MCF 10A (cell line): ENCODE results near the gene OLFML2A. TPM values are rescaled to one million over a fixed set of nuclear protein-coding genes. Genes with fewer than 3 reads are reported as not detected.
A peak's percentile ranks its signal among the peaks of the same experiment; 100 is the strongest.
"Not testable (repeated sequence)": the region's sequence is repeated elsewhere in the genome, so short reads cannot be mapped to it uniquely, and the experiment has no call there.

Experiments
- BruUV-seq: library from RNA; stranded (reverse); fragments of 400-500 nt; replicated peaks from 2 replicates; lab custom pipeline; 2021; lab: Mats Ljungman, UMichigan
- CTCF ChIA-PET: fragments of 300-600 bp; sonication (Branson Sonifier 250); formaldehyde crosslinking; extraction: SDS; loops from one replicate; lab custom pipeline; 2021; ENCODE audit warnings: antibody characterized with exemption, inconsistent platforms; lab: Yijun Ruan, JAX
- POLR2A ChIA-PET: fragments of 300-600, 350-650 bp; sonication (Branson Sonifier 250); formaldehyde crosslinking; extraction: SDS; loops from one replicate; lab custom pipeline; 2020; ENCODE audit warnings: antibody characterized with exemption, inconsistent platforms; lab: Yijun Ruan, JAX
- DNase-seq: peaks from one replicate; pipeline ENCODE4 v3.0.0-alpha.2; 2018; ENCODE audit not compliant: unreplicated experiment
- H3K27ac Mint-ChIP-seq: one replicate; pipeline ENCODE4 v1.8.0; 2022; ENCODE audit warnings: mild to moderate bottlenecking, low read depth, mixed read lengths; ENCODE audit not compliant: unreplicated experiment
- H3K27me3 Mint-ChIP-seq: one replicate; pipeline ENCODE4 v1.8.0; 2022; ENCODE audit warnings: mixed read lengths; ENCODE audit not compliant: insufficient read depth, unreplicated experiment
- H3K36me3 Mint-ChIP-seq: one replicate; pipeline ENCODE4 v1.8.0; 2022; ENCODE audit warnings: mild to moderate bottlenecking, moderate library complexity, mixed read lengths; ENCODE audit not compliant: insufficient read depth, unreplicated experiment
- H3K4me1 Mint-ChIP-seq: one replicate; pipeline ENCODE4 v1.8.0; 2022; ENCODE audit warnings: mixed read lengths; ENCODE audit not compliant: insufficient read depth, unreplicated experiment
- H3K4me3 Mint-ChIP-seq: one replicate; pipeline ENCODE4 v1.8.0; 2022; ENCODE audit warnings: mild to moderate bottlenecking, moderate library complexity, mixed read lengths; ENCODE audit not compliant: unreplicated experiment
- H3K9me3 Mint-ChIP-seq: one replicate; pipeline ENCODE4 v1.8.0; 2022; ENCODE audit warnings: mixed read lengths; ENCODE audit not compliant: unreplicated experiment
- CTCF ChIP-seq: fragments of 200-600 bp; IDR thresholded peaks from one replicate; pipeline ENCODE4 v1.8.0; 2022; ENCODE audit warnings: antibody characterized with exemption, mild to moderate bottlenecking; ENCODE audit not compliant: unreplicated experiment
- intact Hi-C: fragments of 100-400 bp; cut with micrococcal nuclease; formaldehyde crosslinking; loops from 2 replicates; pipeline ENCODE4 v1.14.1; 2022
- total RNA-seq: library from RNA; stranded (reverse); gene quantifications from 2 replicates; pipeline ENCODE4 v1.2.3, GENCODE V29; 2022

Gene OLFML2A
- total RNA-seq, 1 experiment from 2014 or later = 0.21 TPM

- no TSS peak for BruUV-seq
- ChIA-PET CTCF (interaction anchor here (0.6 to 29.4 kb wide), 10 partner anchors 13 to 408 kb away, joined by 3 to 927 read pairs (median 4); partner anchors contain the start of genes NR6A1, OLFML2A and WDR38), POLR2A (interaction anchor here (2.1 kb wide), 1 partner anchor 22 kb away, joined by 6 read pairs; no protein-coding TSS in a partner anchor)
- intact Hi-C loops = no loop called here
- H3K9me3 Mint-ChIP-seq = no peaks in the 10 kb centered on the region
- no peak overlapping the region for H3K27ac Mint-ChIP-seq
- no peak for DNase-seq
- TF ChIP-seq CTCF = peak; percentile 28
- no peaks in the 10 kb centered on the region for H3K36me3 Mint-ChIP-seq
- H3K4me3 Mint-ChIP-seq = no peak overlapping the region
- no peaks in the 10 kb centered on the region for H3K27me3 Mint-ChIP-seq
- H3K4me1 Mint-ChIP-seq = peaks cover 5% of the 10 kb centered on the region
Observed at GRCh38 chr9:124840300-124840833, 63.4 kb downstream of the OLFML2A start.

GRCh38 chr9:124841075-124841821, 64.3 kb downstream of the OLFML2A start:
- no peaks in the 10 kb centered on the region for H3K27me3 Mint-ChIP-seq
- DNase-seq = no peak
- TF ChIP-seq CTCF = no peak
- no peaks in the 10 kb centered on the region for H3K4me1 Mint-ChIP-seq
- no peak overlapping the region for H3K27ac Mint-ChIP-seq
- H3K36me3 Mint-ChIP-seq = no peaks in the 10 kb centered on the region
- H3K4me3 Mint-ChIP-seq = no peak overlapping the region
- BruUV-seq = no TSS peak
- ChIA-PET POLR2A (interaction anchor here (1.1 to 2.1 kb wide), 3 partner anchors 9 to 51 kb away, joined by 3 to 6 read pairs (median 5); no protein-coding TSS in a partner anchor), CTCF (interaction anchor here (0.6 to 29.4 kb wide), 6 partner anchors 9 to 117 kb away, joined by 3 to 927 read pairs (median 4); partner anchors contain the start of genes NR6A1, OLFML2A and WDR38)
- intact Hi-C loops = no loop called here
- H3K9me3 Mint-ChIP-seq = no peaks in the 10 kb centered on the region

- no TSS peak for BruUV-seq
- H3K27me3 Mint-ChIP-seq = no peaks in the 10 kb centered on the region
- no peaks in the 10 kb centered on the region for H3K9me3 Mint-ChIP-seq
- no peaks in the 10 kb centered on the region for H3K36me3 Mint-ChIP-seq
- DNase-seq = no peak
- TF ChIP-seq CTCF = no peak
- H3K4me1 Mint-ChIP-seq = no peaks in the 10 kb centered on the region
- H3K27ac Mint-ChIP-seq = no peak overlapping the region
- intact Hi-C loops = no loop called here
- POLR2A ChIA-PET = no interaction called here
- H3K4me3 Mint-ChIP-seq = no peak overlapping the region
- CTCF ChIA-PET = interaction anchor here (0.7 to 29.4 kb wide), 5 partner anchors 9 to 69 kb away, joined by 3 to 927 read pairs (median 4); partner anchors contain the start of genes NR6A1, OLFML2A and WDR38
Observed at GRCh38 chr9:124843456-124844034, 66.6 kb downstream of the OLFML2A start.

- Mint-ChIP-seq H3K4me3 (no peak overlapping the region), H3K27ac (no peak overlapping the region), H3K36me3 (no peaks in the 10 kb centered on the region), H3K9me3 (no peaks in the 10 kb centered on the region), H3K4me1 (no peaks in the 10 kb centered on the region), H3K27me3 (no peaks in the 10 kb centered on the region)
- ChIA-PET POLR2A (interaction anchor here (0.7 kb wide), 1 partner anchor 222 kb away, joined by 3 read pairs; no protein-coding TSS in a partner anchor), CTCF (interaction anchor here (0.6 to 29.4 kb wide), 3 partner anchors 9 to 70 kb away, joined by 3 to 927 read pairs (median 159); partner anchors contain the start of genes NR6A1, OLFML2A and WDR38)
- no peak for TF ChIP-seq CTCF
- no TSS peak for BruUV-seq
- no peak for DNase-seq
- intact Hi-C loops = no loop called here
Observed at GRCh38 chr9:124844291-124844690, 67.4 kb downstream of the OLFML2A start.

- H3K4me1 Mint-ChIP-seq, DNase-seq, H3K27me3 Mint-ChIP-seq, H3K36me3 Mint-ChIP-seq, BruUV-seq, H3K4me3 Mint-ChIP-seq, H3K9me3 Mint-ChIP-seq, intact Hi-C loops, H3K27ac Mint-ChIP-seq: not testable (repeated sequence)
- POLR2A ChIA-PET = interaction anchor here (0.7 to 1.1 kb wide), 3 partner anchors 71 to 95 kb away, joined by 3 to 4 read pairs (median 3); no protein-coding TSS in a partner anchor
- CTCF ChIA-PET = interaction anchor here (0.6 to 29.4 kb wide), 7 partner anchors 10 to 416 kb away, joined by 3 to 927 read pairs (median 4); partner anchors contain the start of genes NR6A1 and OLFML2A
Observed at GRCh38 chr9:124846467-124846866, 69.5 kb downstream of the OLFML2A start.
